Esophagus muscularis mucosa (tissue), 4 donors: ENCODE measurements around the gene IL23A.
"Not testable (repeated sequence)": the region's sequence is repeated elsewhere in the genome, so short reads cannot be mapped to it uniquely, and the experiment has no call there.

Source experiments
- CTCF ChIP-seq, 3 experiments: fragments of 200-600 bp in 2 of 3; fragments of 450-650 bp in 1 of 3; sonication (generic) in 2 of 3; IDR thresholded peaks; one replicate each; pipeline ENCODE4 v1.5.1; 2017 to 2019; ENCODE audit warnings: antibody characterized with exemption in 3 of 3, mild to moderate bottlenecking in 2 of 3, moderate library complexity in 1 of 3
- EP300 ChIP-seq: sonication (generic); formaldehyde crosslinking; IDR thresholded peaks from one replicate; pipeline ENCODE4 v1.6.1; 2017; ENCODE audit warnings: antibody characterized with exemption
- POLR2A ChIP-seq: fragments of 450-650 bp; IDR thresholded peaks from one replicate; pipeline ENCODE4 v1.6.1; 2017; ENCODE audit warnings: antibody characterized with exemption, moderate library complexity, mild to moderate bottlenecking, low read depth
- POLR2AphosphoS5 ChIP-seq, 2 donors: sonication (generic); formaldehyde crosslinking; IDR thresholded peaks; one replicate each; pipeline ENCODE4 v1.6.1; 2017; ENCODE audit warnings: antibody characterized with exemption in 2 of 2

DNA sequence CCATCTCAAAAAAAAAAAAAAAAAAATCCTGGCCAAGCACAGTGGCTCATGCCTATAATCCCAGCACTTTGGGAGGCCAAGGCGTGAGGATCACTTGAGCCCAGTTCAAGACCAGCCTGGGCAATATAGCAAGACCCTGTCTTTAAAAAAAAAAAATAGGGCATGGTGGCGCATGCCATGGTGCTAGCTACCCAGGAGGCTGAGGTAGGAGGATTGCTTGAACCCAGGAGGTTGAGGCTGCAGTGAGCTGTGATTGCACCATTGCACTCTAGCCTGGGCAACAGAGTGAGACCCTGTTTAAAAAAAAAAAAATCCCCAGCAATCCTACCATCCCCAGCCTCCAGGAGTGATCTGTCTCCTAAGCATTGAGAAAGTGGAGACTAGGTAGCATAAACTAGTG is 3.6 kb downstream of the IL23A start:
- TF ChIP-seq POLR2A; POLR2AphosphoS5 (IDR thresholded peaks at IDR 0.05); CTCF (IDR thresholded peaks at IDR 0.05); EP300: not testable (repeated sequence)
